Endothelial cell of umbilical vein (primary cell): ENCODE results near the gene SLC25A44. TPM values are rescaled to one million over a fixed set of nuclear protein-coding genes. Genes with fewer than 3 reads are reported as not detected.

ENCODE experiments used
- BruUV-seq: library from RNA; stranded (reverse); fragments of 400-500 nt; replicated peaks from 2 replicates; lab custom pipeline; 2021; lab: Mats Ljungman, UMichigan
- CTCF ChIA-PET: fragments of 300-600, 350-600 bp; sonication (Branson Sonifier 250); formaldehyde crosslinking; loops from one replicate; lab custom pipeline; 2021; ENCODE audit warnings: antibody characterized with exemption, inconsistent platforms; lab: Charles Lee
- POLR2A ChIA-PET: fragments of 300-600, 350-600 bp; sonication (Branson Sonifier 250); formaldehyde crosslinking; loops from one replicate; lab custom pipeline; 2021; ENCODE audit warnings: antibody characterized with exemption, inconsistent platforms; lab: Charles Lee
- DNase-seq: peaks from one replicate; pipeline ENCODE4 v3.0.0-alpha.2; 2011; ENCODE audit warnings: low read depth, low spot score
- FAIRE-seq: peaks from 2 replicates; lab custom pipeline; 2011; peaks lifted over from hg19 to GRCh38; lab: Jason Lieb, UNC
- H2AFZ ChIP-seq: 2 replicates; pipeline ENCODE4 v1.6.0; 2012; ENCODE audit warnings: low read depth, low read length, control low read depth, inconsistent platforms
- H3K27ac ChIP-seq: 2 replicates; pipeline ENCODE4 v1.5.1; 2011; ENCODE audit warnings: low read depth, mild to moderate bottlenecking, control low read depth, low read length, moderate library complexity; ENCODE audit not compliant: insufficient read depth
- H3K27me3 ChIP-seq, 2 experiments: 2 replicates each; pipeline versions ENCODE4 v1.6.0 to v1.6.1; 2011; ENCODE audit warnings: low read length in 2 of 2, mixed read lengths in 1 of 2; ENCODE audit not compliant: control insufficient read depth in 2 of 2, insufficient read depth in 2 of 2
- H3K36me3 ChIP-seq, 2 experiments: 2 replicates in 1 of 2; 3 replicates in 1 of 2; pipeline ENCODE4 v1.5.1; 2011; ENCODE audit warnings: low read length in 2 of 2, mild to moderate bottlenecking in 1 of 2, moderate library complexity in 1 of 2; ENCODE audit not compliant: control insufficient read depth in 2 of 2, insufficient read depth in 2 of 2; ENCODE audit errors: extremely low read depth in 1 of 2
- H3K4me1 ChIP-seq: 3 replicates; pipeline ENCODE4 v1.5.1; 2011; ENCODE audit warnings: mild to moderate bottlenecking, low read length; ENCODE audit not compliant: control insufficient read depth, insufficient read depth; ENCODE audit errors: extremely low read depth
- H3K4me2 ChIP-seq: 2 replicates; pipeline ENCODE4 v1.6.1; 2011; ENCODE audit warnings: low read length, control low read depth, mixed read lengths; ENCODE audit not compliant: insufficient read depth
- H3K4me3 ChIP-seq, 3 experiments: fragments of 200-600 bp in 1 of 3; sonication (generic), shearing (Covaris generic) in 1 of 3; replicated peaks in 1 of 3; 2 replicates each; pipeline ENCODE4 v1.5.1; 2011 to 2016; ENCODE audit warnings: control low read depth in 3 of 3, low read length in 3 of 3, mild to moderate bottlenecking in 2 of 3, inconsistent platforms in 1 of 3, low read depth in 1 of 3, moderate library complexity in 1 of 3; ENCODE audit not compliant: insufficient read depth in 1 of 3
- H3K79me2 ChIP-seq: 2 replicates; pipeline ENCODE4 v1.6.0; 2012; ENCODE audit warnings: low read length, inconsistent platforms; ENCODE audit not compliant: control insufficient read depth, insufficient read depth
- H3K9ac ChIP-seq: replicated peaks from 2 replicates; pipeline ENCODE3; 2011; ENCODE audit warnings: low read length, control low read depth; ENCODE audit not compliant: insufficient read depth; ENCODE audit errors: extremely low read depth
- H3K9me1 ChIP-seq: replicated peaks from 3 replicates; pipeline ENCODE4 v1.6.0; 2011; ENCODE audit warnings: mild to moderate bottlenecking, low read length; ENCODE audit not compliant: control insufficient read depth, insufficient read depth; ENCODE audit errors: extremely low read depth
- H3K9me3 ChIP-seq: replicated peaks from 2 replicates; pipeline ENCODE4 v1.5.1; 2012; ENCODE audit warnings: low read length, inconsistent platforms; ENCODE audit not compliant: control insufficient read depth, insufficient read depth
- H4K20me1 ChIP-seq: replicated peaks from 2 replicates; pipeline ENCODE3; 2011; ENCODE audit warnings: mild to moderate bottlenecking, low read length; ENCODE audit not compliant: control insufficient read depth, insufficient read depth; ENCODE audit errors: extremely low read depth
- EZH2 ChIP-seq: IDR thresholded peaks from 2 replicates; pipeline ENCODE4 v1.6.1; 2012; ENCODE audit warnings: borderline replicate concordance, low read depth, mild to moderate bottlenecking, moderate library complexity, low read length, inconsistent platforms; ENCODE audit not compliant: severe bottlenecking
- FOS ChIP-seq: IDR thresholded peaks from 2 replicates; pipeline ENCODE4 v1.6.1; 2011; ENCODE audit warnings: mild to moderate bottlenecking, low read length, moderate library complexity, borderline replicate concordance; ENCODE audit not compliant: insufficient read depth
- GATA2 ChIP-seq: IDR thresholded peaks from 2 replicates; pipeline ENCODE4 v1.7.0; 2011; ENCODE audit warnings: low read depth, mild to moderate bottlenecking, moderate library complexity, mixed read lengths, low read length; ENCODE audit not compliant: insufficient read length, insufficient read depth
- JUN ChIP-seq: IDR thresholded peaks from 2 replicates; pipeline ENCODE4 v1.6.1; 2011; ENCODE audit warnings: borderline replicate concordance, low read depth; ENCODE audit not compliant: insufficient read length, insufficient read depth
- MYC ChIP-seq: IDR thresholded peaks from one replicate; pipeline ENCODE4 v1.6.1; 2011; ENCODE audit warnings: mild to moderate bottlenecking, low read depth, low read length
- POLR2A ChIP-seq: IDR thresholded peaks from 2 replicates; pipeline ENCODE4 v1.6.1; 2012; ENCODE audit warnings: low read depth, mild to moderate bottlenecking, control low read depth, low read length
- POLR2AphosphoS5 ChIP-seq: IDR thresholded peaks from 2 replicates; pipeline ENCODE4 v1.6.1; 2012; ENCODE audit warnings: low read depth, mild to moderate bottlenecking, control low read depth, low read length, moderate library complexity; ENCODE audit not compliant: insufficient read depth
- dilution Hi-C: fragments of 300-500 bp; cut with MboI; formaldehyde crosslinking; loops from one replicate; pipeline ENCODE4 v1.15.0; 2019; ENCODE audit warnings: low sequenced_read_pairs; ENCODE audit not compliant: extremely low pct_ligation_motif_present
- intact Hi-C: fragments of 100-400 bp; cut with micrococcal nuclease; formaldehyde crosslinking; loops from one replicate; pipeline ENCODE4 v1.10.0; 2022
- polyA plus RNA-seq, 4 experiments: library from polyadenylated mRNA; depleted of rRNA in 3 of 4; stranded (reverse) in 3 of 4; unstranded in 1 of 4; fragments of >200 nt; gene quantifications; 2 replicates each; pipeline versions ENCODE4 v1.2.1 to v1.2.3, GENCODE V29; 2011 to 2012; ENCODE audit warnings: missing spikeins in 1 of 4
- total RNA-seq: library from RNA; stranded (reverse); gene quantifications from 2 replicates; pipeline ENCODE4 v1.2.3, GENCODE V29; 2021
- TF ChIP-seq, protein P1 (sequence below): IDR thresholded peaks from 2 replicates; pipeline ENCODE4 v1.6.1; 2011; ENCODE audit not compliant: insufficient read depth, insufficient read length
- TF ChIP-seq, protein P2 (sequence below), 2 donors: IDR thresholded peaks; 1 replicate in 1 of 2; 2 replicates in 1 of 2; pipeline ENCODE4 v1.5.1; 2011; ENCODE audit warnings: low read length in 2 of 2, mild to moderate bottlenecking in 2 of 2, moderate library complexity in 2 of 2, control low read depth in 1 of 2, inconsistent platforms in 1 of 2, low read depth in 1 of 2; ENCODE audit not compliant: insufficient read depth in 1 of 2; ENCODE audit errors: extremely low read depth in 1 of 2

SLC25A44 gene
- total and polyA plus RNA-seq, 2 donors (not counting 3 experiments of a cell fraction or from before 2014, with no cell fraction given) = 24.0 to 30.6 TPM

DNA sequence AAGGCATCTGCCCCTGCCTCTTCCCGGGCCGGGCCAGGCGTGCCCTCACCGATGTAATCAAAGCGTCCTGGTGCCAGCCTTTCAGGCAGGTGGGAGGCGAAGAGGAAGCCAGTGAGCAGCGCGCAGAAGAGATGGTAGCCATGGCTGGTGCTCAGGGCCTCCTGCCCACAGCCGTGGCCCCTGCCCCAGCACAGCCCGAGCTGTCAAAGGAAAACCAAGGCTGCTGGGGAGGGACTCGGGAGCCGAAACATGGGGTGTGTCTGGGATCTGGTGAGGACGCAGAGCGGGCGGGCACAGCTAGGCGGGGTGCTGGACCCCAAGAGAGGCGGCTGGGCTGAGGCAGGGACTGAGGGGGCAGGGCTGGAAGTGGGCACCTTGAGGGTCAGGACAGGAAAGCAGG lies 50.8 kb downstream of the SLC25A44 start:
- TF ChIP-seq JUN = no peak
- TF ChIP-seq FOS = no peak
- TF ChIP-seq, protein P1, sequence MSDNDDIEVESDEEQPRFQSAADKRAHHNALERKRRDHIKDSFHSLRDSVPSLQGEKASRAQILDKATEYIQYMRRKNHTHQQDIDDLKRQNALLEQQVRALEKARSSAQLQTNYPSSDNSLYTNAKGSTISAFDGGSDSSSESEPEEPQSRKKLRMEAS = no peak
- no peak for TF ChIP-seq POLR2A
- TF ChIP-seq, protein P2, sequence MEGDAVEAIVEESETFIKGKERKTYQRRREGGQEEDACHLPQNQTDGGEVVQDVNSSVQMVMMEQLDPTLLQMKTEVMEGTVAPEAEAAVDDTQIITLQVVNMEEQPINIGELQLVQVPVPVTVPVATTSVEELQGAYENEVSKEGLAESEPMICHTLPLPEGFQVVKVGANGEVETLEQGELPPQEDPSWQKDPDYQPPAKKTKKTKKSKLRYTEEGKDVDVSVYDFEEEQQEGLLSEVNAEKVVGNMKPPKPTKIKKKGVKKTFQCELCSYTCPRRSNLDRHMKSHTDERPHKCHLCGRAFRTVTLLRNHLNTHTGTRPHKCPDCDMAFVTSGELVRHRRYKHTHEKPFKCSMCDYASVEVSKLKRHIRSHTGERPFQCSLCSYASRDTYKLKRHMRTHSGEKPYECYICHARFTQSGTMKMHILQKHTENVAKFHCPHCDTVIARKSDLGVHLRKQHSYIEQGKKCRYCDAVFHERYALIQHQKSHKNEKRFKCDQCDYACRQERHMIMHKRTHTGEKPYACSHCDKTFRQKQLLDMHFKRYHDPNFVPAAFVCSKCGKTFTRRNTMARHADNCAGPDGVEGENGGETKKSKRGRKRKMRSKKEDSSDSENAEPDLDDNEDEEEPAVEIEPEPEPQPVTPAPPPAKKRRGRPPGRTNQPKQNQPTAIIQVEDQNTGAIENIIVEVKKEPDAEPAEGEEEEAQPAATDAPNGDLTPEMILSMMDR (IDR thresholded peaks at IDR 0.05; ENCODE audit: extremely low read depth in 1 of 2, insufficient read depth in 1 of 2, low read depth in 1 of 2, low read length in 2 of 2) = no peak
- TF ChIP-seq POLR2AphosphoS5 = no peak
- TF ChIP-seq MYC = no peak
- no peak for TF ChIP-seq EZH2
- no peak for TF ChIP-seq GATA2
- ChIA-PET POLR2A (no interaction called here), CTCF (interaction anchor here (1.0 to 3.8 kb wide), 3 partner anchors 11 to 99 kb away, joined by 4 to 17 read pairs (median 12); no protein-coding TSS in a partner anchor)
- Histone ChIP-seq H3K36me3 (peaks cover 0 to 9% of the 10 kb centered on the region in 2 experiments), H3K4me3 (no peak overlapping the region), H3K4me2 (no peak overlapping the region), H3K27ac (no peak overlapping the region), H3K79me2 (no peaks in the 10 kb centered on the region), H3K9ac (no peak overlapping the region), H4K20me1 (no peaks in the 10 kb centered on the region), H3K4me1 (peaks cover 6% of the 10 kb centered on the region), H3K27me3 (peaks cover 0 to 4% of the 10 kb centered on the region in 2 experiments), H3K9me3 (no peaks in the 10 kb centered on the region), H3K9me1 (no peaks in the 10 kb centered on the region), H2AFZ (no peak overlapping the region)
- BruUV-seq = no TSS peak
- FAIRE-seq (no peak), DNase-seq (no peak)
- intact Hi-C loops (no loop called here), dilution Hi-C loops (no loop called here)
